Astrocyte (in vitro differentiated cells and primary cell): Measurements from ENCODE around the gene MALT1.

Source experiments
- EZH2 ChIP-seq: IDR thresholded peaks from 2 replicates; pipeline ENCODE4 v1.6.1; 2012; ENCODE audit warnings: mild to moderate bottlenecking, low read length, inconsistent platforms; ENCODE audit not compliant: insufficient read depth
- TF ChIP-seq, protein P1 (sequence below): IDR thresholded peaks from 2 replicates; pipeline ENCODE4 v1.5.1; 2011; ENCODE audit warnings: low read depth, mild to moderate bottlenecking, inconsistent platforms, low read length, moderate library complexity; ENCODE audit not compliant: insufficient read depth

DNA sequence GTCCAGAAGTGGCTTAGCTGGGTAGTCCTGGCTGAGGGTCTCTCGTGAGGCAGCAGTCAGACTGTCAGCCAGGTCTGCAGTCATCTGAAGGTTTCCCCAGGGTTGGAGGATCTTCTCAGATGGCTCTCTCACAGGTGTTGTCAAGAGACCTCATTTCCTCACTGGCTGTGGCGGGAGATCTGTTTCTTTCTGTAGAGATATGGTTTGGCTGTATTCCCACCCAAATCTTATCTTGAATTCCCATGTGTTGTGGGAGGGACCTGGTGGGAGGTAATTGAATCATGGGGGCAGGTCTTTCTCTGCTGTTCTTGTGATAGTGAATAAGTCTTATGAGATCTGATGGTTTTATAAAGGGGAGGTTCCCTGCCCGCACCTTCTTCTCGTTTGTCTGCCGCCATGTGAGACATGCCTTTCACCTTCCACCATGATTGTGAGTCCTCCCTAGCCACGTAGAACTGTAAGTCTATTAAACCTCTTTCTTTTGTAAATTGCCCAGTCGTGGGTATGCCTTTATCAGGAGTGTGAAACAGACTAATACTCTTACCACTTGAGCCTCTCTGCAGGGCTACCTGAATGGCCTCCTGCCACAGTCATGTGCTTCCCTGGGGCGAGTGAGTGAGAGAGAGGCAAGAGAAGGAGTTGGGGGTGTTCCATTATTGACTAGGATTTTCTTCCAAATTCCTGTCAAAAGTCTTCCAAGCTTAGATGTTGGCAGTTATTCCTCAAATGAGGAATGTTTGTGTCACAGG is 23.6 kb downstream of the MALT1 start:
- TF ChIP-seq, protein P1, sequence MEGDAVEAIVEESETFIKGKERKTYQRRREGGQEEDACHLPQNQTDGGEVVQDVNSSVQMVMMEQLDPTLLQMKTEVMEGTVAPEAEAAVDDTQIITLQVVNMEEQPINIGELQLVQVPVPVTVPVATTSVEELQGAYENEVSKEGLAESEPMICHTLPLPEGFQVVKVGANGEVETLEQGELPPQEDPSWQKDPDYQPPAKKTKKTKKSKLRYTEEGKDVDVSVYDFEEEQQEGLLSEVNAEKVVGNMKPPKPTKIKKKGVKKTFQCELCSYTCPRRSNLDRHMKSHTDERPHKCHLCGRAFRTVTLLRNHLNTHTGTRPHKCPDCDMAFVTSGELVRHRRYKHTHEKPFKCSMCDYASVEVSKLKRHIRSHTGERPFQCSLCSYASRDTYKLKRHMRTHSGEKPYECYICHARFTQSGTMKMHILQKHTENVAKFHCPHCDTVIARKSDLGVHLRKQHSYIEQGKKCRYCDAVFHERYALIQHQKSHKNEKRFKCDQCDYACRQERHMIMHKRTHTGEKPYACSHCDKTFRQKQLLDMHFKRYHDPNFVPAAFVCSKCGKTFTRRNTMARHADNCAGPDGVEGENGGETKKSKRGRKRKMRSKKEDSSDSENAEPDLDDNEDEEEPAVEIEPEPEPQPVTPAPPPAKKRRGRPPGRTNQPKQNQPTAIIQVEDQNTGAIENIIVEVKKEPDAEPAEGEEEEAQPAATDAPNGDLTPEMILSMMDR = no peak
- no peak for TF ChIP-seq EZH2
